ENCODE results near the gene ZNF451.

Gene ZNF451

GRCh38 chr6:57195457-57195856, 105.5 kb downstream of the ZNF451 start:
- no peak overlapping the region for H3K27ac ChIP-seq
- DNase-seq (ENCODE audit: low read depth, low spot score): no peak
- TF ChIP-seq FOXP2 (optimal IDR thresholded peaks at IDR 0.05; ENCODE audit: control extremely low read depth, extremely low read length, insufficient read depth): no peak
- no peak for TF ChIP-seq EZH2 (IDR thresholded peaks at IDR 0.05)
- no peak for TF ChIP-seq POLR2AphosphoS5 (IDR thresholded peaks at IDR 0.05; ENCODE audit: borderline replicate concordance, low read depth, low read length)

GRCh38 chr6:57198926-57199636, 109.1 kb downstream of the ZNF451 start:
- Histone ChIP-seq H3K9ac (ENCODE audit: insufficient read length) (no peak overlapping the region), H3K9me3 (ENCODE audit: low read depth, low read length) (no peaks in the 10 kb centered on the region), H3K4me3 (no peak overlapping the region), H3K36me3 (ENCODE audit: insufficient read depth, low read length) (peaks cover 8% of the 10 kb centered on the region), H3K27ac (no peak overlapping the region)
- no peak for TF ChIP-seq POLR2AphosphoS5 (IDR thresholded peaks at IDR 0.05; ENCODE audit: borderline replicate concordance, low read depth, low read length)
- no peak for DNase-seq (ENCODE audit: low read depth, low spot score)

More at GRCh38 chr6:57195457-57195856, 105.5 kb downstream of the ZNF451 start:
- H3K9ac ChIP-seq (ENCODE audit: insufficient read length): no peak overlapping the region
- H3K36me3 ChIP-seq (ENCODE audit: insufficient read depth, low read length): peaks cover 42% of the 10 kb centered on the region
- H3K4me3 ChIP-seq: no peak overlapping the region
- H3K9me3 ChIP-seq (ENCODE audit: low read depth, low read length): no peaks in the 10 kb centered on the region

- H3K9me3 ChIP-seq (ENCODE audit: low read depth, low read length): no peaks in the 10 kb centered on the region
- DNase-seq (ENCODE audit: low read depth, low spot score): no peak
- H3K9ac ChIP-seq (ENCODE audit: insufficient read length): no peak overlapping the region
- no peak for TF ChIP-seq FOXP2 (optimal IDR thresholded peaks at IDR 0.05; ENCODE audit: control extremely low read depth, extremely low read length, insufficient read depth)
- no peak for TF ChIP-seq POLR2AphosphoS5 (IDR thresholded peaks at IDR 0.05; ENCODE audit: borderline replicate concordance, low read depth, low read length)
- no peak for TF ChIP-seq EZH2 (IDR thresholded peaks at IDR 0.05)
- H3K4me3 ChIP-seq: no peak overlapping the region
- no peaks in the 10 kb centered on the region for H3K36me3 ChIP-seq (ENCODE audit: insufficient read depth, low read length)
- H3K27ac ChIP-seq: no peak overlapping the region
Measured at GRCh38 chr6:57201718-57202117, 111.7 kb downstream of the ZNF451 start.

GRCh38 chr6:57205550-57206328, 115.8 kb downstream of the ZNF451 start:
- H3K9ac ChIP-seq (ENCODE audit: insufficient read length): no peak overlapping the region

GRCh38 chr6:57207141-57207540, 117.2 kb downstream of the ZNF451 start:
- Histone ChIP-seq H3K27ac (no peak overlapping the region), H3K9me3 (ENCODE audit: low read depth, low read length) (no peaks in the 10 kb centered on the region), H3K36me3 (ENCODE audit: insufficient read depth, low read length) (peaks cover 5% of the 10 kb centered on the region; the same call in 1 of the 2 replicates), H3K9ac (ENCODE audit: insufficient read length) (no peak overlapping the region), H3K4me3 (no peak overlapping the region)
- TF ChIP-seq POLR2AphosphoS5 (IDR thresholded peaks at IDR 0.05; ENCODE audit: borderline replicate concordance, low read depth, low read length) (no peak), EZH2 (IDR thresholded peaks at IDR 0.05) (no peak), FOXP2 (optimal IDR thresholded peaks at IDR 0.05; ENCODE audit: control extremely low read depth, extremely low read length, insufficient read depth) (no peak)
- DNase-seq (ENCODE audit: low read depth, low spot score): no peak

More at GRCh38 chr6:57205550-57206328, 115.8 kb downstream of the ZNF451 start:
- H3K27ac ChIP-seq: no peak overlapping the region
- peaks cover 5% of the 10 kb centered on the region; the same call in 1 of the 2 replicates for H3K36me3 ChIP-seq (ENCODE audit: insufficient read depth, low read length)
- no peak for DNase-seq (ENCODE audit: low read depth, low spot score)
- TF ChIP-seq EZH2 (IDR thresholded peaks at IDR 0.05): no peak
- no peak for TF ChIP-seq POLR2AphosphoS5 (IDR thresholded peaks at IDR 0.05; ENCODE audit: borderline replicate concordance, low read depth, low read length)
- no peak for TF ChIP-seq FOXP2 (optimal IDR thresholded peaks at IDR 0.05; ENCODE audit: control extremely low read depth, extremely low read length, insufficient read depth)
- no peak overlapping the region for H3K4me3 ChIP-seq
- no peaks in the 10 kb centered on the region for H3K9me3 ChIP-seq (ENCODE audit: low read depth, low read length)

- H3K27ac ChIP-seq: no peak overlapping the region
- peaks cover 5% of the 10 kb centered on the region; the same call in 1 of the 2 replicates for H3K36me3 ChIP-seq (ENCODE audit: insufficient read depth, low read length)
- no peak for TF ChIP-seq EZH2 (IDR thresholded peaks at IDR 0.05)
- TF ChIP-seq FOXP2 (optimal IDR thresholded peaks at IDR 0.05; ENCODE audit: control extremely low read depth, extremely low read length, insufficient read depth): no peak
- no peak for TF ChIP-seq POLR2AphosphoS5 (IDR thresholded peaks at IDR 0.05; ENCODE audit: borderline replicate concordance, low read depth, low read length)
- no peak for DNase-seq (ENCODE audit: low read depth, low spot score)
- no peak overlapping the region for H3K4me3 ChIP-seq
- H3K9me3 ChIP-seq (ENCODE audit: low read depth, low read length): no peaks in the 10 kb centered on the region
- no peak overlapping the region for H3K9ac ChIP-seq (ENCODE audit: insufficient read length)
Measured at GRCh38 chr6:57207872-57208271, 117.9 kb downstream of the ZNF451 start.

GRCh38 chr6:57209030-57209429, 119.0 kb downstream of the ZNF451 start:
- H3K4me3 ChIP-seq: no peak overlapping the region
- TF ChIP-seq POLR2AphosphoS5 (IDR thresholded peaks at IDR 0.05; ENCODE audit: borderline replicate concordance, low read depth, low read length) (no peak), FOXP2 (optimal IDR thresholded peaks at IDR 0.05; ENCODE audit: control extremely low read depth, extremely low read length, insufficient read depth) (no peak), EZH2 (IDR thresholded peaks at IDR 0.05) (no peak)
- H3K9me3 ChIP-seq (ENCODE audit: low read depth, low read length): no peaks in the 10 kb centered on the region
- no peak for DNase-seq (ENCODE audit: low read depth, low spot score)
- peaks cover 5% of the 10 kb centered on the region; the same call in 1 of the 2 replicates for H3K36me3 ChIP-seq (ENCODE audit: insufficient read depth, low read length)
- H3K27ac ChIP-seq: no peak overlapping the region
- H3K9ac ChIP-seq (ENCODE audit: insufficient read length): no peak overlapping the region

- Histone ChIP-seq H3K9ac (ENCODE audit: insufficient read length) (no peak overlapping the region), H3K36me3 (ENCODE audit: insufficient read depth, low read length) (peaks cover 5% of the 10 kb centered on the region), H3K9me3 (ENCODE audit: low read depth, low read length) (no peaks in the 10 kb centered on the region), H3K27ac (peak overlapping the region; percentile 68; the same call in 1 of the 2 replicates), H3K4me3 (no peak overlapping the region)
- DNase-seq (ENCODE audit: low read depth, low spot score): no peak
- TF ChIP-seq POLR2AphosphoS5 (IDR thresholded peaks at IDR 0.05; ENCODE audit: borderline replicate concordance, low read depth, low read length) (no peak), FOXP2 (optimal IDR thresholded peaks at IDR 0.05; ENCODE audit: control extremely low read depth, extremely low read length, insufficient read depth) (no peak), EZH2 (IDR thresholded peaks at IDR 0.05) (no peak)
Measured at GRCh38 chr6:57210060-57210459, 120.1 kb downstream of the ZNF451 start.
